RWPE1 (cell line): ENCODE results near the gene FGF19.

Source experiments
- CTCF ChIA-PET: fragments of 350-600 bp; sonication (Branson Sonifier 250); formaldehyde crosslinking; extraction: SDS; loops from one replicate; lab custom pipeline; 2021; lab: Yijun Ruan, JAX
- POLR2A ChIA-PET: fragments of 400-600 bp; formaldehyde crosslinking; extraction: SDS; loops from one replicate; lab custom pipeline; 2020; ENCODE audit warnings: antibody characterized with exemption; ENCODE audit not compliant: low non-redundant PET; lab: Yijun Ruan, JAX
- DNase-seq: peaks from one replicate; pipeline ENCODE4 v3.0.0; 2012; ENCODE audit warnings: low spot score
- H3K27ac ChIP-seq: fragments of 450-650 bp; 2 replicates; pipeline ENCODE4 v1.5.1; 2017
- CTCF ChIP-seq: fragments of 450-650 bp; conservative IDR thresholded peaks from 2 replicates; pipeline ENCODE4 v1.5.1; 2017; ENCODE audit warnings: low read depth, mild to moderate bottlenecking

Gene FGF19

GRCh38 chr11:69670158-69670845 is 33.5 kb downstream of the FGF19 start:
- ChIA-PET POLR2A (no interaction called here), CTCF (interaction anchor here (0.5 to 2.1 kb wide), 17 partner anchors 9 to 961 kb away, joined by 3 to 16 read pairs (median 3); no protein-coding TSS in a partner anchor)
- DNase-seq = peak; percentile 84
- peak overlapping the region; percentile 54 for H3K27ac ChIP-seq
- TF ChIP-seq CTCF = peak; percentile 94

GRCh38 chr11:69669486-69669885 is 34.3 kb downstream of the FGF19 start:
- CTCF ChIA-PET = interaction anchor here (0.7 to 2.1 kb wide), 10 partner anchors 8 to 580 kb away, joined by 3 to 16 read pairs (median 7); no protein-coding TSS in a partner anchor
- no peak for DNase-seq
- POLR2A ChIA-PET = no interaction called here
- TF ChIP-seq CTCF = no peak
- no peak overlapping the region for H3K27ac ChIP-seq

- ChIA-PET CTCF (interaction anchor here (0.6 kb wide), 2 partner anchors 819 to 866 kb away, joined by 3 read pairs; no protein-coding TSS in a partner anchor), POLR2A (no interaction called here)
- no peak for DNase-seq
- H3K27ac ChIP-seq = peak overlapping the region; percentile 63
- no peak for TF ChIP-seq CTCF
Observed at GRCh38 chr11:69667619-69668604, 35.9 kb downstream of the FGF19 start.

- CTCF ChIA-PET = interaction anchor here (0.6 kb wide), 1 partner anchor 529 kb away, joined by 3 read pairs; no protein-coding TSS in a partner anchor
- POLR2A ChIA-PET = no interaction called here
- no peak for DNase-seq
- TF ChIP-seq CTCF = no peak
- no peak overlapping the region for H3K27ac ChIP-seq
Observed at GRCh38 chr11:69666752-69667536, 36.9 kb downstream of the FGF19 start.

GRCh38 chr11:69666261-69666660 is 37.6 kb downstream of the FGF19 start:
- DNase-seq = no peak
- TF ChIP-seq CTCF = no peak
- ChIA-PET POLR2A (no interaction called here), CTCF (interaction anchor here (0.6 kb wide), 1 partner anchor 530 kb away, joined by 3 read pairs; no protein-coding TSS in a partner anchor)
- H3K27ac ChIP-seq = no peak overlapping the region
